T-helper 22 cell (primary cell): Measurements from ENCODE around the gene PSD4.

Source experiments
- DNase-seq: peaks from one replicate; pipeline ENCODE4 v3.0.0-alpha.2; 2020; ENCODE audit warnings: low read depth

The PSD4 gene

GRCh38 chr2:113184531-113185230 is 10.9 kb downstream of the PSD4 start:
- no peak for DNase-seq

GRCh38 chr2:113185664-113186432 is 12.1 kb downstream of the PSD4 start:
- no peak for DNase-seq

- no peak for DNase-seq
These were observed 12.6 kb downstream of the PSD4 start for GRCh38 chr2:113186433-113186796.

GRCh38 chr2:113187771-113188170 is 14.0 kb downstream of the PSD4 start:
- DNase-seq, result no peak

GRCh38 chr2:113190871-113191270 is 17.1 kb downstream of the PSD4 start:
- DNase-seq, result no peak

- DNase-seq, result no peak
These were observed 18.8 kb downstream of the PSD4 start for GRCh38 chr2:113192459-113193100.

GRCh38 chr2:113195923-113196501 is 22.2 kb downstream of the PSD4 start:
- DNase-seq, result no peak

GRCh38 chr2:113196839-113197238 is 23.1 kb downstream of the PSD4 start:
- DNase-seq, result no peak

- DNase-seq, result no peak
These were observed 23.7 kb downstream of the PSD4 start for GRCh38 chr2:113197347-113198047.

- DNase-seq, result no peak
These were observed 24.4 kb downstream of the PSD4 start for GRCh38 chr2:113198048-113198789.

- peak; percentile 39 for DNase-seq
These were observed 25.2 kb downstream of the PSD4 start for GRCh38 chr2:113198790-113199612.

GRCh38 chr2:113200236-113200635 is 26.5 kb downstream of the PSD4 start:
- DNase-seq, result no peak

GRCh38 chr2:113200736-113201490 is 27.1 kb downstream of the PSD4 start:
- DNase-seq, result no peak

GRCh38 chr2:113201496-113202304 is 27.9 kb downstream of the PSD4 start:
- no peak for DNase-seq

GRCh38 chr2:113202305-113203216 is 28.8 kb downstream of the PSD4 start:
- no peak for DNase-seq

GRCh38 chr2:113203217-113203530 is 29.4 kb downstream of the PSD4 start:
- no peak for DNase-seq

- peak; percentile 35 for DNase-seq
These were observed 30.2 kb downstream of the PSD4 start for GRCh38 chr2:113203901-113204519.

GRCh38 chr2:113206251-113206650 is 32.5 kb downstream of the PSD4 start:
- DNase-seq, result no peak
